Gastroesophageal sphincter (tissue), 3 donors: ENCODE data around the gene C2CD5.

Source experiments
- EP300 ChIP-seq: sonication (generic); formaldehyde crosslinking; IDR thresholded peaks from one replicate; pipeline ENCODE4 v1.6.1; 2017; ENCODE audit warnings: antibody characterized with exemption, mild to moderate bottlenecking
- TF ChIP-seq, protein P1 (sequence below), 4 experiments: fragments of 200-600 bp in 2 of 4; fragments of 450-650 bp in 2 of 4; sonication (generic) in 1 of 4; IDR thresholded peaks; one replicate each; pipeline ENCODE4 v1.5.1; 2017 to 2019; ENCODE audit warnings: antibody characterized with exemption in 4 of 4, mild to moderate bottlenecking in 2 of 4, moderate library complexity in 2 of 4

DNA sequence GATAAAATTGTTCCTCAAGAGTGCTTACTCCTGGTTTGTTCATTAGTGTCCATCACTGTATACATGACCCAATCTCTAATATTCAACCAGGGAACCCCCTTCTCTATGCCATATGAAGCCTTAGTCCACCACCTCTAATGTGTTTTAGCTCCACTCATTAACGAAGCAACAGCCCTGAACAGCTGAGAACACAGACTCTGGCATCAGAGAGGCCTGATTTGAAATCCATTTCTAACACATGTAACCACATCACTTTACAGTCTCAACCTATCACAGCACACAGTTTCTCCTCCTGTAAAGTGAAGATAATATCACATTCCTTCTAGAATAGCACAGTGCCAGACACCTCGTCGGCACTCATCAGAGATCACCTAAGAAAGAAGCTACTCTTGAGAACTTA is 64.3 kb downstream of the C2CD5 start:
- TF ChIP-seq, protein P1, sequence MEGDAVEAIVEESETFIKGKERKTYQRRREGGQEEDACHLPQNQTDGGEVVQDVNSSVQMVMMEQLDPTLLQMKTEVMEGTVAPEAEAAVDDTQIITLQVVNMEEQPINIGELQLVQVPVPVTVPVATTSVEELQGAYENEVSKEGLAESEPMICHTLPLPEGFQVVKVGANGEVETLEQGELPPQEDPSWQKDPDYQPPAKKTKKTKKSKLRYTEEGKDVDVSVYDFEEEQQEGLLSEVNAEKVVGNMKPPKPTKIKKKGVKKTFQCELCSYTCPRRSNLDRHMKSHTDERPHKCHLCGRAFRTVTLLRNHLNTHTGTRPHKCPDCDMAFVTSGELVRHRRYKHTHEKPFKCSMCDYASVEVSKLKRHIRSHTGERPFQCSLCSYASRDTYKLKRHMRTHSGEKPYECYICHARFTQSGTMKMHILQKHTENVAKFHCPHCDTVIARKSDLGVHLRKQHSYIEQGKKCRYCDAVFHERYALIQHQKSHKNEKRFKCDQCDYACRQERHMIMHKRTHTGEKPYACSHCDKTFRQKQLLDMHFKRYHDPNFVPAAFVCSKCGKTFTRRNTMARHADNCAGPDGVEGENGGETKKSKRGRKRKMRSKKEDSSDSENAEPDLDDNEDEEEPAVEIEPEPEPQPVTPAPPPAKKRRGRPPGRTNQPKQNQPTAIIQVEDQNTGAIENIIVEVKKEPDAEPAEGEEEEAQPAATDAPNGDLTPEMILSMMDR (IDR thresholded peaks at IDR 0.05) = no peak
- no peak for TF ChIP-seq EP300
